IPS DF 19.7 (cell line): ENCODE measurements around the gene TAF1D.

Source experiments
- DNase-seq: peaks from one replicate; pipeline ENCODE4 v3.0.0-alpha.2; 2013; ENCODE audit warnings: low read depth, low spot score

TAF1D gene

GRCh38 chr11:93724089-93724488, 17.2 kb downstream of the TAF1D start:
- no peak for DNase-seq

- no peak for DNase-seq
These were observed 20.8 kb downstream of the TAF1D start for GRCh38 chr11:93720522-93720921.

- no peak for DNase-seq
These were observed 22.0 kb downstream of the TAF1D start for GRCh38 chr11:93719310-93719709.

- no peak for DNase-seq
These were observed 23.2 kb downstream of the TAF1D start for GRCh38 chr11:93718057-93718563.

GRCh38 chr11:93717501-93717900, 23.8 kb downstream of the TAF1D start:
- no peak for DNase-seq

- DNase-seq: no peak
These were observed 25.4 kb downstream of the TAF1D start for GRCh38 chr11:93715797-93716396.

GRCh38 chr11:93712678-93713077, 28.6 kb downstream of the TAF1D start:
- DNase-seq: no peak

GRCh38 chr11:93710239-93710638, 31.1 kb downstream of the TAF1D start:
- no peak for DNase-seq

- DNase-seq: no peak
These were observed 37.1 kb downstream of the TAF1D start for GRCh38 chr11:93704237-93704636.

GRCh38 chr11:93700830-93701229, 40.5 kb downstream of the TAF1D start:
- no peak for DNase-seq

- no peak for DNase-seq
These were observed 43.7 kb downstream of the TAF1D start for GRCh38 chr11:93697611-93698010.

- DNase-seq: no peak
These were observed 46.7 kb downstream of the TAF1D start for GRCh38 chr11:93694557-93694956.

GRCh38 chr11:93694109-93694508, 47.2 kb downstream of the TAF1D start:
- no peak for DNase-seq

- DNase-seq: no peak
These were observed 52.1 kb downstream of the TAF1D start for GRCh38 chr11:93689240-93689639.

- no peak for DNase-seq
These were observed 54.5 kb downstream of the TAF1D start for GRCh38 chr11:93686812-93687211.

GRCh38 chr11:93686226-93686625, 55.1 kb downstream of the TAF1D start:
- DNase-seq: no peak
